ENCODE results near the gene ZNF526.

GRCh38 chr19:42229855-42230351, 9.8 kb downstream of the ZNF526 start:
- TF ChIP-seq CTCF (IDR thresholded peaks at IDR 0.05 in 2 of 3, conservative IDR thresholded peaks at IDR 0.05 in 1 of 3; ENCODE audit: borderline replicate concordance in 1 of 3, insufficient read depth in 1 of 3, low read depth in 2 of 3, low read length in 2 of 3) (no peak), EZH2phosphoT487 (IDR thresholded peaks at IDR 0.05; ENCODE audit: borderline replicate concordance) (no peak), REST (IDR thresholded peaks at IDR 0.05; ENCODE audit: low read depth) (no peak), SP1 (IDR thresholded peaks at IDR 0.05; ENCODE audit: low read depth) (no peak), CEBPB (IDR thresholded peaks at IDR 0.05; ENCODE audit: low read depth) (no peak), EZH2 (IDR thresholded peaks at IDR 0.05) (no peak), YY1 (IDR thresholded peaks at IDR 0.05; ENCODE audit: extremely low read depth, insufficient replicate concordance, low read depth, low read length) (no peak), EGR1 (IDR thresholded peaks at IDR 0.05; ENCODE audit: low read depth) (no peak), SIN3A (IDR thresholded peaks at IDR 0.05; ENCODE audit: low read depth) (no peak)
